ENCODE measurements around the gene CEBPG.

- TF ChIP-seq, protein P1, sequence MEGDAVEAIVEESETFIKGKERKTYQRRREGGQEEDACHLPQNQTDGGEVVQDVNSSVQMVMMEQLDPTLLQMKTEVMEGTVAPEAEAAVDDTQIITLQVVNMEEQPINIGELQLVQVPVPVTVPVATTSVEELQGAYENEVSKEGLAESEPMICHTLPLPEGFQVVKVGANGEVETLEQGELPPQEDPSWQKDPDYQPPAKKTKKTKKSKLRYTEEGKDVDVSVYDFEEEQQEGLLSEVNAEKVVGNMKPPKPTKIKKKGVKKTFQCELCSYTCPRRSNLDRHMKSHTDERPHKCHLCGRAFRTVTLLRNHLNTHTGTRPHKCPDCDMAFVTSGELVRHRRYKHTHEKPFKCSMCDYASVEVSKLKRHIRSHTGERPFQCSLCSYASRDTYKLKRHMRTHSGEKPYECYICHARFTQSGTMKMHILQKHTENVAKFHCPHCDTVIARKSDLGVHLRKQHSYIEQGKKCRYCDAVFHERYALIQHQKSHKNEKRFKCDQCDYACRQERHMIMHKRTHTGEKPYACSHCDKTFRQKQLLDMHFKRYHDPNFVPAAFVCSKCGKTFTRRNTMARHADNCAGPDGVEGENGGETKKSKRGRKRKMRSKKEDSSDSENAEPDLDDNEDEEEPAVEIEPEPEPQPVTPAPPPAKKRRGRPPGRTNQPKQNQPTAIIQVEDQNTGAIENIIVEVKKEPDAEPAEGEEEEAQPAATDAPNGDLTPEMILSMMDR (IDR thresholded peaks at IDR 0.05; ENCODE audit: poor library complexity, severe bottlenecking) = no peak
- TF ChIP-seq MXI1 (conservative IDR thresholded peaks at IDR 0.05; ENCODE audit: poor library complexity, severe bottlenecking) = no peak
- no peak for TF ChIP-seq POLR2AphosphoS5 (IDR thresholded peaks at IDR 0.05)
- TF ChIP-seq, protein P2, sequence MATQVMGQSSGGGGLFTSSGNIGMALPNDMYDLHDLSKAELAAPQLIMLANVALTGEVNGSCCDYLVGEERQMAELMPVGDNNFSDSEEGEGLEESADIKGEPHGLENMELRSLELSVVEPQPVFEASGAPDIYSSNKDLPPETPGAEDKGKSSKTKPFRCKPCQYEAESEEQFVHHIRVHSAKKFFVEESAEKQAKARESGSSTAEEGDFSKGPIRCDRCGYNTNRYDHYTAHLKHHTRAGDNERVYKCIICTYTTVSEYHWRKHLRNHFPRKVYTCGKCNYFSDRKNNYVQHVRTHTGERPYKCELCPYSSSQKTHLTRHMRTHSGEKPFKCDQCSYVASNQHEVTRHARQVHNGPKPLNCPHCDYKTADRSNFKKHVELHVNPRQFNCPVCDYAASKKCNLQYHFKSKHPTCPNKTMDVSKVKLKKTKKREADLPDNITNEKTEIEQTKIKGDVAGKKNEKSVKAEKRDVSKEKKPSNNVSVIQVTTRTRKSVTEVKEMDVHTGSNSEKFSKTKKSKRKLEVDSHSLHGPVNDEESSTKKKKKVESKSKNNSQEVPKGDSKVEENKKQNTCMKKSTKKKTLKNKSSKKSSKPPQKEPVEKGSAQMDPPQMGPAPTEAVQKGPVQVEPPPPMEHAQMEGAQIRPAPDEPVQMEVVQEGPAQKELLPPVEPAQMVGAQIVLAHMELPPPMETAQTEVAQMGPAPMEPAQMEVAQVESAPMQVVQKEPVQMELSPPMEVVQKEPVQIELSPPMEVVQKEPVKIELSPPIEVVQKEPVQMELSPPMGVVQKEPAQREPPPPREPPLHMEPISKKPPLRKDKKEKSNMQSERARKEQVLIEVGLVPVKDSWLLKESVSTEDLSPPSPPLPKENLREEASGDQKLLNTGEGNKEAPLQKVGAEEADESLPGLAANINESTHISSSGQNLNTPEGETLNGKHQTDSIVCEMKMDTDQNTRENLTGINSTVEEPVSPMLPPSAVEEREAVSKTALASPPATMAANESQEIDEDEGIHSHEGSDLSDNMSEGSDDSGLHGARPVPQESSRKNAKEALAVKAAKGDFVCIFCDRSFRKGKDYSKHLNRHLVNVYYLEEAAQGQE (IDR thresholded peaks at IDR 0.05; ENCODE audit: borderline replicate concordance) = no peak
These were observed 19.9 kb downstream of the CEBPG start for GRCh38 chr19:33393286-33394005.
